GM12801 (cell line): ENCODE data around the gene OPRD1.

Experiments
- CTCF ChIP-seq: IDR thresholded peaks from one replicate; pipeline ENCODE4 v1.5.1; 2011; ENCODE audit warnings: control low read depth; ENCODE audit not compliant: insufficient read length; ENCODE audit errors: extremely low read depth

Gene OPRD1

GRCh38 chr1:28807046-28807445 is 4.9 kb upstream of the OPRD1 start:
- no peak for TF ChIP-seq CTCF

GRCh38 chr1:28807986-28808385 is 4.0 kb upstream of the OPRD1 start:
- no peak for TF ChIP-seq CTCF

DNA sequence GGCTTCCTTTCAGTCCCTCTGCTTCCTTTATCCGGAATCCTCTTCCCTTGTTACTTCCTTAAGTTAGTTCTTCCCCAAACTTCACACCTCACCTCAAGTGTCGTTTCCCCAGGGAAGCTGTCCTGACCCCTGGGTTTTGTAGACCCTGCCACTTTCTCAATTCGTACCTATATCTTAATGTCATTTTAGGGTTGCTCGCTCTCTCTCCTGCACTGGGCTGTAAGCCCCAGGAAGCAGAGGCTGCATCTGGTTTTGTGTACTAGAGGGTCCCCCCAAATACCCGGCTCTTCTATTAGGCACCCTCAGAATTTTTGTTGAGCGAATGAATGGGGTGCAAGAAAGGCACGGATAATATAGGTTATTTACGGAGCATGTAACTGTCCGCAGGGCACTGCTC is 603 bp upstream of the OPRD1 start:
- TF ChIP-seq CTCF: no peak

- no peak for TF ChIP-seq CTCF
These were observed 899 bp downstream of the OPRD1 start for GRCh38 chr1:28812669-28813468.

- TF ChIP-seq CTCF: no peak
These were observed 2.0 kb downstream of the OPRD1 start for GRCh38 chr1:28813931-28814465.

DNA sequence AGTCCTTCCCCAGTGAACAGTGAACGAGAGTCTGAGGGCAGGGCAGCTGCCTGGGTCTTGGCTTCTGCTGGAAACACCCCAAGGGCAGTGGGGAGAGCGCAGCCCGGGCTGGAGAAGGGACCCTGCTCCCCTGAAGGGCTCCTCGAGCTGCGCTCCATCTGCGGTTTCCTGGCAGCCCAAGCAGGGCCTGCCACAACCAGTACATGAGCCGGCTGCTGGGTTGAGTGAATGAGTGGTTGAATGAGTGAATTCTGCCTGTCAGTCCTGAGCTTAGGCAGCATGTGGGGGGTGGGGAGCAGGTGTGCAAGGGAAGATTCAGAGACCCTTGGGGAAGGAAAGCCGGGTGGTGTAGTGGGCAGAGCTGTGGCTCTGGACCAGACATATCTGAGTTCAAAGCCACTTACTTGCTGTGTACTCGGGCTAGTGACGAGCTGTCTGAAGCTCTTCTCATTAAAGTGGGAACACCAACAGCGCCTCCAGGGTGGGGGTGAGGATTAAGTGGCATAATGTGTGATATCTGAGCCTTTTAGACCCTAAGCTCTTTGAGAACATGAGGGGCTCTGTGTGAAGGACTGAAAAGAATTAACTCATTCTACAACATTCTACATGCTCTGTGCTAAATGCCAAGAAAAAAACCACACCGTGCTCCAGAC is 3.7 kb downstream of the OPRD1 start:
- TF ChIP-seq CTCF: no peak

- no peak for TF ChIP-seq CTCF
These were observed 5.2 kb downstream of the OPRD1 start for GRCh38 chr1:28817133-28817532.
